Measurements from ENCODE around the gene INIP.

Gene INIP

DNA sequence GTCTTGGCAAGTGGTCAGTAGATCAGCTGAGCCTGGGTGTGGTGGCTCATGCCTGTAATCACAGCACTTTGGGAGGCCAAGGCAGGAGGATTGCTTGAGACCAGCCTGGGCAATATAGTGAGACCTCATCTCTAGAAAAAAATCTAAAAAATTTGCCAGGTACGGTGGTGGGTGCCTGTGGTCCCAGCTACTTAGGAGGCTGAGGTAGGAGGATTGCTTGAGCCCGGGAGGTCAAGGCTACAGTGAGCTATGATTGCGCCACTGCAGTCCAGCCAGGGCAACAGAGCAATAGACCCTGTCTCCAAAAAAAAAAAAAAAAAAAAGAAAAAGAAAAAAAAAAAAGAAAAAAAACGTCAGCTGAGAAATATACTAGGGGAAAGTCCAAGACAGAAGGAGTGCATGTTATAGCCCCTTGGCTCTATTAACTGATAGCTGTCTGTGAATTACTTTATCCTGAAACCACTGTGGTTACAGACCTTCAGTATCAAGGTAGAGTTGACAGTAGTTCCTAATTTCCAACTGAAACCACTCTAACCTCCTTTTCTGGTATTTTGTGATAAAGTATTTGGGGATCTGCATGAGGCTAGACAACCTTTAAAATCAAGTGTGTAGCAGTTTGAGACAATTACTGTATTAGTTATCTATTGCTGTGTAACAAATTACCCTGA, 2.3 kb upstream of the INIP start:
- no peaks in the 10 kb centered on the region for H4K20me1 ChIP-seq (ENCODE audit: insufficient read depth, low read length)
- H3K36me3 ChIP-seq (replicated peaks; ENCODE audit: insufficient read depth, low read length), result no peaks in the 10 kb centered on the region
- H3K9me3 ChIP-seq (replicated peaks; ENCODE audit: insufficient read depth, low read length), result no peaks in the 10 kb centered on the region
- H3K9ac ChIP-seq (ENCODE audit: low read length), result no peak overlapping the region
- no peak overlapping the region for H3K4me3 ChIP-seq (ENCODE audit: low read length)
- no peak overlapping the region for H3K27ac ChIP-seq (ENCODE audit: low read length)
- no peak overlapping the region for H3K4me2 ChIP-seq (ENCODE audit: low read depth, low read length)
- peaks cover 13% of the 10 kb centered on the region for H3K4me1 ChIP-seq (ENCODE audit: low read length)
- DNase-seq, result peak; percentile 37
- no peak for TF ChIP-seq CTCF (IDR thresholded peaks at IDR 0.05; ENCODE audit: low read length)
- TF ChIP-seq EZH2 (optimal IDR thresholded peaks at IDR 0.05; ENCODE audit: low read depth, low read length), result no peak
- TF ChIP-seq EZH2phosphoT487 (IDR thresholded peaks at IDR 0.05; ENCODE audit: low read length), result no peak
- H3F3A ChIP-seq (ENCODE audit: insufficient read depth, low read length), result peaks cover 13% of the 10 kb centered on the region
- no peaks in the 10 kb centered on the region for H3K27me3 ChIP-seq (replicated peaks; ENCODE audit: insufficient read depth, low read length)
- peaks cover 20% of the 10 kb centered on the region for H3K79me2 ChIP-seq (ENCODE audit: low read length)
- no peak overlapping the region for H2AFZ ChIP-seq (ENCODE audit: low read length)
- H3K9me2 ChIP-seq (replicated peaks; ENCODE audit: insufficient read depth, low read length), result no peaks in the 10 kb centered on the region

DNA sequence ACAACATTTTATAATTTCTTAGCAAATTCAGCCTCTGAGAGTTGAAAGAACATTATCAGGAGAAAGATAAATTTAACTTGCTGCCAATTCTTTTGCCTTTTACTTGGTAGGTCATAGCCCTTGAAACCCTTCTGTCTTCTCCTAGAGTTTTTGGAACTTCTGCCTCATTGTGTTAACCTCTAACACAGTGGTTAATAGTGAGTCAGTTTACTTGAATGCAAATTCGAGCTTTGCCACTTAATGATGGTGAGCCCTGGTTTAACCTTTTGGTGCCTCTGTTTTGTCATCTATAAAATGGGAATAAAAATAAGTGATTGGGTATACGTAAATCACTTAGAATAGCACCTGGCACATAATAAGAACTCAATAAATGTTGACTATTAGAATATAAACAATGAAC, 1.8 kb upstream of the INIP start:
- DNase-seq, result no peak
- H3K9ac ChIP-seq (ENCODE audit: low read length), result no peak overlapping the region
- H3K9me3 ChIP-seq (replicated peaks; ENCODE audit: insufficient read depth, low read length), result no peaks in the 10 kb centered on the region
- H3K27me3 ChIP-seq (replicated peaks; ENCODE audit: insufficient read depth, low read length), result no peaks in the 10 kb centered on the region
- H3K9me2 ChIP-seq (replicated peaks; ENCODE audit: insufficient read depth, low read length), result no peaks in the 10 kb centered on the region
- no peak overlapping the region for H3K4me3 ChIP-seq (ENCODE audit: low read length)
- H2AFZ ChIP-seq (ENCODE audit: low read length), result no peak overlapping the region
- no peak overlapping the region for H3K4me2 ChIP-seq (ENCODE audit: low read depth, low read length)
- peaks cover 25% of the 10 kb centered on the region for H3K79me2 ChIP-seq (ENCODE audit: low read length)
- H3F3A ChIP-seq (ENCODE audit: insufficient read depth, low read length), result peaks cover 13% of the 10 kb centered on the region
- no peaks in the 10 kb centered on the region for H4K20me1 ChIP-seq (ENCODE audit: insufficient read depth, low read length)
- TF ChIP-seq CTCF (IDR thresholded peaks at IDR 0.05; ENCODE audit: low read length) (no peak), EZH2 (optimal IDR thresholded peaks at IDR 0.05; ENCODE audit: low read depth, low read length) (no peak), EZH2phosphoT487 (IDR thresholded peaks at IDR 0.05; ENCODE audit: low read length) (no peak)
- no peak overlapping the region for H3K27ac ChIP-seq (ENCODE audit: low read length)
- no peaks in the 10 kb centered on the region for H3K36me3 ChIP-seq (replicated peaks; ENCODE audit: insufficient read depth, low read length)
- H3K4me1 ChIP-seq (ENCODE audit: low read length), result peaks cover 13% of the 10 kb centered on the region

DNA sequence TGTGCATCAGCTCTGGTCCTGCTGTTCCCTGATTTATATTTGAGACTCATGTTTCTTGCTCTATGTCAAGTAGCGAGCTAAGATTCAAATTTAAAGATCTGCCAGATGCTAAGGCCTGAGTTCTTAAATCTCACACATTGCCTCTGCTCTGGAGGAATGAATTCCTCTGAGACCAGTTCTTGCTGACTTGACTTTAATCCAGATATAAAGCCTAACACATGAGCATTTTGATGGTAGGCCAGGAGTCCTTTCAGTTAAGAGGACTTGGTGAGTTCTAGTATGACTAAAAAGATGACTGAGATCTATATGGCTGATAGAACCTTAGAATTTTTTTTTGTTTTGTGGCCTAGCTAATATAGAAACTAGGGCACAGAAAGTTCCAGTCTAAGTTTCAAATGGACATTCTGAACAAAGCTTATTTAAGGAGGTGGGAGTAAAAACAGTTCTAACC, 1.3 kb upstream of the INIP start:
- Histone ChIP-seq H3K9me2 (replicated peaks; ENCODE audit: insufficient read depth, low read length) (no peaks in the 10 kb centered on the region), H2AFZ (ENCODE audit: low read length) (no peak overlapping the region), H3K27me3 (replicated peaks; ENCODE audit: insufficient read depth, low read length) (no peaks in the 10 kb centered on the region), H3K4me1 (ENCODE audit: low read length) (peaks cover 13% of the 10 kb centered on the region), H3K9me3 (replicated peaks; ENCODE audit: insufficient read depth, low read length) (no peaks in the 10 kb centered on the region), H3K4me3 (ENCODE audit: low read length) (no peak overlapping the region), H3K36me3 (replicated peaks; ENCODE audit: insufficient read depth, low read length) (no peaks in the 10 kb centered on the region), H3K4me2 (ENCODE audit: low read depth, low read length) (no peak overlapping the region), H3K27ac (ENCODE audit: low read length) (no peak overlapping the region), H3K9ac (ENCODE audit: low read length) (no peak overlapping the region), H4K20me1 (ENCODE audit: insufficient read depth, low read length) (no peaks in the 10 kb centered on the region), H3F3A (ENCODE audit: insufficient read depth, low read length) (peaks cover 13% of the 10 kb centered on the region), H3K79me2 (ENCODE audit: low read length) (peaks cover 26% of the 10 kb centered on the region)
- TF ChIP-seq EZH2 (optimal IDR thresholded peaks at IDR 0.05; ENCODE audit: low read depth, low read length) (no peak), CTCF (IDR thresholded peaks at IDR 0.05; ENCODE audit: low read length) (no peak), EZH2phosphoT487 (IDR thresholded peaks at IDR 0.05; ENCODE audit: low read length) (no peak)
- no peak for DNase-seq

Measured in MM.1S (cell line).